K562 (cell line): ENCODE measurements around the gene LCNL1. TPM values are rescaled to one million over a fixed set of nuclear protein-coding genes. Genes with fewer than 3 reads are reported as not detected.

Experiments
- ARID2 ChIP-seq: fragments of 450-650 bp; IDR thresholded peaks from 2 replicates; pipeline ENCODE4 v1.6.1; 2017; ENCODE audit warnings: antibody characterized with exemption, mild to moderate bottlenecking
- ATF1 ChIP-seq, 2 experiments: fragments of 450-650 bp in 1 of 2; IDR thresholded peaks; 2 replicates each; pipeline ENCODE4 v1.6.1; 2016; ENCODE audit warnings: missing compliant biosample characterization in 1 of 2, missing genetic modification characterization in 1 of 2
- BHLHE40 ChIP-seq: IDR thresholded peaks from 2 replicates; pipeline ENCODE4 v1.6.1; 2011; ENCODE audit warnings: low read length, improper control_type of control experiment
- CHCHD3 ChIP-seq: fragments of 250-450 bp; sonication (Bioruptor Pico); IDR thresholded peaks from 2 replicates; pipeline ENCODE4 v2.1.2; 2022; ENCODE audit warnings: mild to moderate bottlenecking
- ESRRA ChIP-seq: fragments of 450-650 bp; IDR thresholded peaks from 2 replicates; pipeline ENCODE4 v1.6.1; 2014; ENCODE audit warnings: low read depth, mild to moderate bottlenecking, moderate library complexity, borderline replicate concordance
- ETS2 ChIP-seq: IDR thresholded peaks from 2 replicates; pipeline ENCODE4 v1.6.1; 2016; ENCODE audit warnings: borderline replicate concordance, missing genetic modification characterization, mild to moderate bottlenecking, moderate library complexity, missing compliant biosample characterization; ENCODE audit not compliant: poor library complexity, severe bottlenecking
- HDGF ChIP-seq: fragments of 450-650 bp; IDR thresholded peaks from 2 replicates; pipeline ENCODE4 v1.6.1; 2016
- HEY1 ChIP-seq: fragments of 250-450 bp; sonication (Bioruptor Pico); IDR thresholded peaks from 2 replicates; pipeline ENCODE4 v1.5.0; 2020; ENCODE audit warnings: mild to moderate bottlenecking, moderate library complexity, borderline replicate concordance
- MTA3 ChIP-seq: fragments of 450-650 bp; formaldehyde crosslinking; IDR thresholded peaks from 2 replicates; pipeline ENCODE4 v1.6.1; 2017; ENCODE audit warnings: mild to moderate bottlenecking, borderline replicate concordance
- NFE2L1 ChIP-seq: fragments of 450-650 bp; IDR thresholded peaks from 2 replicates; pipeline ENCODE4 v1.6.1; 2016; ENCODE audit warnings: missing genetic modification characterization, low read depth, mild to moderate bottlenecking, missing compliant biosample characterization, moderate library complexity, borderline replicate concordance
- NR2C1 ChIP-seq, 2 experiments: fragments of 450-650 bp; IDR thresholded peaks; 2 replicates each; pipeline ENCODE4 v1.6.1; 2017; ENCODE audit warnings: mild to moderate bottlenecking in 2 of 2, antibody characterized with exemption in 1 of 2, inconsistent platforms in 1 of 2, missing compliant biosample characterization in 1 of 2, missing genetic modification characterization in 1 of 2
- POLR3G ChIP-seq: IDR thresholded peaks from 2 replicates; pipeline ENCODE4 v1.6.1; 2011; ENCODE audit not compliant: insufficient read length, insufficient replicate concordance; ENCODE audit errors: extremely low read depth
- RAD51 ChIP-seq: fragments of 450-650 bp; IDR thresholded peaks from 2 replicates; pipeline ENCODE4 v1.7.1; 2016; ENCODE audit warnings: low read depth, mild to moderate bottlenecking, borderline replicate concordance
- RBBP5 ChIP-seq: fragments of 200-600 bp; sonication (generic); IDR thresholded peaks from 2 replicates; pipeline ENCODE4 v1.6.1; 2012; ENCODE audit warnings: borderline replicate concordance, mild to moderate bottlenecking, low read length, control low read depth, inconsistent platforms; ENCODE audit not compliant: insufficient read depth, poor library complexity, severe bottlenecking
- SMAD2 ChIP-seq: fragments of 150-350 bp; IDR thresholded peaks from 2 replicates; pipeline ENCODE4 v1.6.1; 2014; ENCODE audit warnings: low read depth, mild to moderate bottlenecking, low read length
- SMARCA5 ChIP-seq: fragments of 450-650 bp; IDR thresholded peaks from 2 replicates; pipeline ENCODE4 v1.6.1; 2016
- SREBF2 ChIP-seq: sonication (generic); formaldehyde crosslinking; IDR thresholded peaks from 2 replicates; pipeline ENCODE4 v1.4.0; 2020; ENCODE audit warnings: mild to moderate bottlenecking, missing genetic modification reagents
- TFE3 ChIP-seq: fragments of 450-650 bp; formaldehyde crosslinking; IDR thresholded peaks from 2 replicates; pipeline ENCODE4 v1.4.0; 2020; ENCODE audit warnings: mild to moderate bottlenecking, mixed read lengths
- TOE1 ChIP-seq, 2 experiments: fragments of 450-650 bp in 1 of 2; sonication (generic) in 1 of 2; formaldehyde crosslinking in 1 of 2; IDR thresholded peaks; 2 replicates each; pipeline versions ENCODE4 v1.7.1 to v1.8.0; 2016 to 2022; ENCODE audit warnings: borderline replicate concordance in 2 of 2, mild to moderate bottlenecking in 2 of 2, antibody characterized with exemption in 1 of 2, inconsistent platforms in 1 of 2, low read depth in 1 of 2, missing genetic modification reagents in 1 of 2, moderate library complexity in 1 of 2
- TSC22D4 ChIP-seq: fragments of 450-650 bp; IDR thresholded peaks from 2 replicates; pipeline ENCODE4 v1.6.1; 2016; ENCODE audit warnings: missing genetic modification characterization, missing biosample characterization, control low read depth
- XRCC4 ChIP-seq: IDR thresholded peaks from one replicate; pipeline ENCODE4 v1.6.1; 2011; ENCODE audit not compliant: insufficient read depth, insufficient read length; ENCODE audit errors: extremely low read depth
- ZBTB7A ChIP-seq: IDR thresholded peaks from 2 replicates; pipeline ENCODE4 v1.6.1; 2011; ENCODE audit warnings: low read depth, mild to moderate bottlenecking, low read length, moderate library complexity, borderline replicate concordance; ENCODE audit not compliant: control insufficient read depth
- ZNF143 ChIP-seq: sonication (generic); formaldehyde crosslinking; IDR thresholded peaks from 2 replicates; pipeline ENCODE4 v1.9.0; 2022; ENCODE audit warnings: mild to moderate bottlenecking, missing genetic modification reagents
- ZNF79 ChIP-seq: fragments of 250-450 bp; sonication (Bioruptor Pico); IDR thresholded peaks from 2 replicates; pipeline ENCODE4 v1.4.0; 2020; ENCODE audit warnings: low read depth, mild to moderate bottlenecking, moderate library complexity
- polyA plus RNA-seq, 8 experiments: library from polyadenylated mRNA; depleted of rRNA in 4 of 8; stranded (reverse) in 5 of 8; unstranded in 3 of 8; fragments of >200 nt; fragmentation: Nextera tagmentation in 2 of 8; fragmentation: Illumina TruSeq in 1 of 8; extraction: Ambion mirVana in 2 of 8; extraction: Trizol in 1 of 8; gene quantifications; 2 replicates each; pipeline versions ENCODE4 v1.2.1 to v1.2.3, GENCODE V29; 2011 to 2014; ENCODE audit warnings: inconsistent platforms in 1 of 8, missing spikeins in 1 of 8
- total RNA-seq, 7 experiments: library from RNA; depleted of rRNA in 6 of 7; stranded (reverse); fragments of >200 nt in 6 of 7; fragmentation: Illumina TruSeq in 2 of 7; extraction: Trizol in 2 of 7; gene quantifications; 2 replicates each; pipeline versions ENCODE4 v1.2.1 to v1.2.3, GENCODE V29; 2011 to 2021; ENCODE audit warnings: low replicate concordance in 1 of 7
- TF ChIP-seq, protein P1 (sequence below): sonication (generic); formaldehyde crosslinking; IDR thresholded peaks from 2 replicates; pipeline ENCODE4 v1.9.0; 2022; ENCODE audit warnings: mild to moderate bottlenecking, missing genetic modification reagents

LCNL1 gene
- total and polyA plus RNA-seq, 9 of the 15 experiments (the other 6 are each of a cell fraction or from before 2014, with no cell fraction given): 0.04 to 0.16 (median 0.04) TPM; not detected in 4

- TF ChIP-seq TFE3 (CRISPR knock-in tag) (peak; percentile 92), NFE2L1 (tag) (no peak), BHLHE40 (0 out of 2 replicates have a peak, but pooled peaks have one; percentile 23), TSC22D4 (tag) (no peak), ATF1 (CRISPR knock-in tag; IDR thresholded peaks at IDR 0.05) (no peak), ATF1 (tag; IDR thresholded peaks at IDR 0.05) (peak; percentile 50; the same call in 1 of the 2 replicates), RBBP5 (no peak), HEY1 (CRISPR knock-in tag) (no peak), ARID2 (no peak), RAD51 (peak; percentile 93), HDGF (no peak), ESRRA (peak; percentile 91), CHCHD3 (CRISPR knock-in tag) (no peak), SMARCA5 (no peak), ZNF143 (CRISPR knock-in tag) (no peak), XRCC4 (no peak), TOE1 (IDR thresholded peaks at IDR 0.05; ENCODE audit: borderline replicate concordance) (peak; percentile 93; the same call in 1 of the 2 replicates), TOE1 (CRISPR knock-in tag; IDR thresholded peaks at IDR 0.05; ENCODE audit: borderline replicate concordance, low read depth) (no peak), ZNF79 (no peak), ZBTB7A (peak; percentile 5; the same call in 1 of the 2 replicates), POLR3G (no peak), NR2C1 (IDR thresholded peaks at IDR 0.05) (no peak), NR2C1 (tag; IDR thresholded peaks at IDR 0.05) (no peak), MTA3 (no peak), SMAD2 (no peak), ETS2 (no peak), SREBF2 (no peak)
- TF ChIP-seq, protein P1, sequence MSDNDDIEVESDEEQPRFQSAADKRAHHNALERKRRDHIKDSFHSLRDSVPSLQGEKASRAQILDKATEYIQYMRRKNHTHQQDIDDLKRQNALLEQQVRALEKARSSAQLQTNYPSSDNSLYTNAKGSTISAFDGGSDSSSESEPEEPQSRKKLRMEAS (CRISPR knock-in tag): peak; percentile 48; the same call in 1 of the 2 replicates
These were observed 16.9 kb upstream of the LCNL1 start (continued) for GRCh38 chr9:136965771-136966484.
